ENCODE measurements around the gene KRTAP5-5.
A peak's percentile ranks its signal among the peaks of the same experiment; 100 is the strongest.

DNA sequence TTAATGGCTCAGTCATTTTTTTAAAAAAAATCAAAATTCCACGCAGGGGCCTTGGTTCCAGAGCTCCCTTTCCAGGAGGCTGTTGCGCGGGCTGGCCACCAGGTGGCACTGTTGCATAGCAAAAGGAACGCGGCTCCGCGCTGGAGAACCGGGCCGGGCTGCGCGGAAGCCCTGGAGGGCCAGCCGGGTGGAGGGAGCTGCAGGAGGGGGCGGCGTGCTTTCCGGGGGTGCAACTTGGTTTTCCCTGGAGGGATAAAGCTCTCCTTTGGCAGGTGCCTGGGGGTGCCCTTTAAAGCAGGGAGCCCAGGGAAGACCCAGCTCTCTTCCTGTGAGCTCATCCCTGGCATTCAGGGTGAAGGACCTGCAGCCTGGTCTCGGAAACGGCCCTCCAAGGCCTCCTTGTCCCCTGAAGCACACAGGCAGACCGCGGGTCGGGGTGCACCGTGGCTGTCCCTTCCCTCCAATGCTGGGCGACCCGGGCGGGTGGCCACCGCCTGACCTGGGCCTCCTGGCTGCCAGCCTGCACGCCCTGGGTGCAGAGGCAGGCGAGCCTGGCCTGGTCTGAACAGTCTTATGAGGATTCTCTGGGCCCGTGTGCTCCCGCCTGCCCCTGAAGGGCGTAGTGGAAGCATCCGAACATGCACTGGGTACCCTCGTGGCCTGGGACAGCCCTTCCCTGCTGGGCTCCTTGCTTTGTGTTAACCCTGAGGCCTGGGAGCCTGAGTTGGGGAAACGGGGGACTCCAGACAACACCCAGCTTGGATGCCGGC lies 23.4 kb downstream of the KRTAP5-5 start:
- TF ChIP-seq POLR2A (IDR thresholded peaks at IDR 0.05) (no peak), POLR2AphosphoS5 (IDR thresholded peaks at IDR 0.05) (peak in 2 of 3 donors; percentile 57 to 60)
- TF ChIP-seq, protein P1, sequence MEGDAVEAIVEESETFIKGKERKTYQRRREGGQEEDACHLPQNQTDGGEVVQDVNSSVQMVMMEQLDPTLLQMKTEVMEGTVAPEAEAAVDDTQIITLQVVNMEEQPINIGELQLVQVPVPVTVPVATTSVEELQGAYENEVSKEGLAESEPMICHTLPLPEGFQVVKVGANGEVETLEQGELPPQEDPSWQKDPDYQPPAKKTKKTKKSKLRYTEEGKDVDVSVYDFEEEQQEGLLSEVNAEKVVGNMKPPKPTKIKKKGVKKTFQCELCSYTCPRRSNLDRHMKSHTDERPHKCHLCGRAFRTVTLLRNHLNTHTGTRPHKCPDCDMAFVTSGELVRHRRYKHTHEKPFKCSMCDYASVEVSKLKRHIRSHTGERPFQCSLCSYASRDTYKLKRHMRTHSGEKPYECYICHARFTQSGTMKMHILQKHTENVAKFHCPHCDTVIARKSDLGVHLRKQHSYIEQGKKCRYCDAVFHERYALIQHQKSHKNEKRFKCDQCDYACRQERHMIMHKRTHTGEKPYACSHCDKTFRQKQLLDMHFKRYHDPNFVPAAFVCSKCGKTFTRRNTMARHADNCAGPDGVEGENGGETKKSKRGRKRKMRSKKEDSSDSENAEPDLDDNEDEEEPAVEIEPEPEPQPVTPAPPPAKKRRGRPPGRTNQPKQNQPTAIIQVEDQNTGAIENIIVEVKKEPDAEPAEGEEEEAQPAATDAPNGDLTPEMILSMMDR (IDR thresholded peaks at IDR 0.05 in 8 of 11, conservative IDR thresholded peaks at IDR 0.05 in 3 of 11), result peak; percentile 93 to 99 (median 97)
